GM23338 (cell line): ENCODE measurements around the gene CHRNA7. TPM values are rescaled to one million over a fixed set of nuclear protein-coding genes. Genes with fewer than 3 reads are reported as not detected.
A peak's percentile ranks its signal among the peaks of the same experiment; 100 is the strongest.

Experiments
- ATAC-seq: fragments of 200-7000 bp; cut with Tn5 transposase; 3 replicates; pipeline ENCODE4 v1.9.1; 2020
- DNase-seq: peaks from one replicate; pipeline ENCODE4 v3.0.0-alpha.2; 2015; ENCODE audit warnings: low spot score
- H2AFZ ChIP-seq: fragments of 200-600 bp; sonication (generic); 2 replicates; pipeline ENCODE4 v1.8.0; 2016; ENCODE audit warnings: antibody characterized with exemption, mild to moderate bottlenecking, moderate library complexity
- H3F3A ChIP-seq: fragments of 200-600 bp; sonication (generic); replicated peaks from 2 replicates; pipeline ENCODE4 v1.8.0; 2017; ENCODE audit warnings: antibody characterized with exemption, mixed run types, low read depth
- H3K27ac ChIP-seq: fragments of 200-600 bp; sonication (generic); 2 replicates; pipeline ENCODE4 v1.6.1; 2016; ENCODE audit warnings: low read depth
- H3K27me3 ChIP-seq: fragments of 200-600 bp; sonication (generic); 2 replicates; pipeline ENCODE4 v1.8.0; 2016; ENCODE audit warnings: mild to moderate bottlenecking, mixed run types, moderate library complexity; ENCODE audit not compliant: insufficient read depth
- H3K36me3 ChIP-seq: fragments of 200-600 bp; sonication (generic); 2 replicates; pipeline ENCODE4 v1.8.0; 2016; ENCODE audit warnings: mild to moderate bottlenecking; ENCODE audit not compliant: insufficient read depth
- H3K4me1 ChIP-seq: fragments of 200-600 bp; sonication (generic); 2 replicates; pipeline ENCODE4 v1.8.0; 2016; ENCODE audit warnings: mild to moderate bottlenecking, moderate library complexity; ENCODE audit not compliant: insufficient read depth
- H3K4me2 ChIP-seq: fragments of 200-600 bp; sonication (generic); 2 replicates; pipeline ENCODE4 v1.7.1; 2017; ENCODE audit warnings: mixed run types
- H3K4me3 ChIP-seq: fragments of 200-600 bp; sonication (generic); 2 replicates; pipeline ENCODE4 v1.6.1; 2016; ENCODE audit warnings: mixed run types
- H3K79me2 ChIP-seq: fragments of 200-600 bp; sonication (generic); replicated peaks from 2 replicates; pipeline ENCODE4 v1.8.0; 2017; ENCODE audit warnings: mild to moderate bottlenecking; ENCODE audit not compliant: insufficient read depth
- H3K9me2 ChIP-seq: fragments of 200-600 bp; sonication (generic); 2 replicates; pipeline ENCODE4 v1.8.0; 2017; ENCODE audit not compliant: insufficient read depth
- H4K20me1 ChIP-seq: fragments of 200-600 bp; sonication (generic); replicated peaks from 2 replicates; pipeline ENCODE4 v1.8.0; 2017; ENCODE audit warnings: mild to moderate bottlenecking; ENCODE audit not compliant: insufficient read depth
- H3K27ac Mint-ChIP-seq: 2 replicates; pipeline ENCODE4 v1.8.0; 2020; ENCODE audit warnings: inconsistent platforms, mild to moderate bottlenecking, moderate library complexity, mixed read lengths
- H3K27me3 Mint-ChIP-seq: 3 replicates; pipeline ENCODE4 v1.8.0; 2022; ENCODE audit warnings: low read depth, mild to moderate bottlenecking, moderate library complexity, mixed read lengths, inconsistent platforms; ENCODE audit not compliant: insufficient read depth, poor library complexity
- H3K36me3 Mint-ChIP-seq: 3 replicates; pipeline ENCODE4 v1.8.0; 2021; ENCODE audit warnings: low read depth, mild to moderate bottlenecking, inconsistent platforms, moderate library complexity, mixed read lengths
- H3K4me1 Mint-ChIP-seq: 3 replicates; pipeline ENCODE4 v1.8.0; 2020; ENCODE audit warnings: mild to moderate bottlenecking, inconsistent platforms, mixed read lengths
- H3K4me3 Mint-ChIP-seq: 3 replicates; pipeline ENCODE4 v1.8.0; 2021; ENCODE audit warnings: moderate library complexity, mild to moderate bottlenecking, inconsistent platforms, mixed read lengths
- H3K9me3 Mint-ChIP-seq: 3 replicates; pipeline ENCODE4 v1.8.0; 2020; ENCODE audit warnings: moderate library complexity, mild to moderate bottlenecking, inconsistent platforms, mixed read lengths
- CREB1 ChIP-seq: fragments of 250-450 bp; sonication (Bioruptor Pico); IDR thresholded peaks from 2 replicates; pipeline ENCODE4 v1.5.0; 2020; ENCODE audit warnings: low read depth, mild to moderate bottlenecking, moderate library complexity
- EZH2 ChIP-seq: fragments of 200-600 bp; sonication (generic); IDR thresholded peaks from one replicate; pipeline ENCODE4 v1.8.0; 2017; ENCODE audit warnings: antibody characterized with exemption, mild to moderate bottlenecking, low read depth; ENCODE audit not compliant: unreplicated experiment
- EZH2phosphoT487 ChIP-seq: fragments of 200-600 bp; sonication (generic); IDR thresholded peaks from one replicate; pipeline ENCODE4 v1.8.1; 2018; ENCODE audit warnings: antibody characterized with exemption; ENCODE audit not compliant: unreplicated experiment
- JUNB ChIP-seq: IDR thresholded peaks from one replicate; pipeline ENCODE4 v1.6.1; 2016; ENCODE audit warnings: antibody characterized with exemption; ENCODE audit not compliant: unreplicated experiment
- NANOG ChIP-seq: IDR thresholded peaks from 2 replicates; pipeline ENCODE4 v1.6.1; 2016; ENCODE audit warnings: antibody characterized with exemption, borderline replicate concordance
- POLR2AphosphoS5 ChIP-seq: IDR thresholded peaks from 2 replicates; pipeline ENCODE4 v1.6.1; 2016; ENCODE audit warnings: antibody characterized with exemption, low read depth
- STAT1 ChIP-seq: IDR thresholded peaks from one replicate; pipeline ENCODE4 v1.6.1; 2016; ENCODE audit warnings: antibody characterized with exemption; ENCODE audit not compliant: unreplicated experiment
- ZNF114 ChIP-seq: fragments of 250-450 bp; sonication (Bioruptor Pico); IDR thresholded peaks from 2 replicates; pipeline ENCODE4 v1.5.0; 2020; ENCODE audit warnings: mild to moderate bottlenecking, moderate library complexity
- ZNF331 ChIP-seq: fragments of 250-450 bp; sonication (Bioruptor Pico); IDR thresholded peaks from 2 replicates; pipeline ENCODE4 v1.5.0; 2020; ENCODE audit warnings: low read depth, mild to moderate bottlenecking, moderate library complexity
- polyA plus RNA-seq: library from polyadenylated mRNA; unstranded; fragments of >200 nt; fragmentation: Nextera tagmentation; extraction: Ambion mirVana; gene quantifications from 2 replicates; pipeline ENCODE4 v1.2.1, GENCODE V29; 2016
- total RNA-seq: library from RNA; depleted of rRNA; stranded (reverse); fragments of >200 nt; shearing (Covaris generic); gene quantifications from 2 replicates; pipeline ENCODE4 v1.2.3, GENCODE V29; 2014
- TF ChIP-seq, protein P1 (sequence below): IDR thresholded peaks from 2 replicates; pipeline ENCODE4 v1.6.1; 2016; ENCODE audit warnings: antibody characterized with exemption
- TF ChIP-seq, protein P2 (sequence below): fragments of 250-450 bp; sonication (Bioruptor Pico); IDR thresholded peaks from 2 replicates; pipeline ENCODE4 v1.5.0; 2020; ENCODE audit warnings: mild to moderate bottlenecking, moderate library complexity
- TF ChIP-seq, protein P3 (sequence below): IDR thresholded peaks from one replicate; pipeline ENCODE4 v1.6.1; 2018; ENCODE audit warnings: antibody characterized with exemption; ENCODE audit not compliant: unreplicated experiment
- TF ChIP-seq, protein P4 (sequence below), 2 experiments: fragments of 200-600 bp in 1 of 2; sonication (generic) in 1 of 2; conservative IDR thresholded peaks; 2 replicates each; pipeline versions ENCODE4 v1.5.1 to v1.6.1; 2016 to 2017; ENCODE audit warnings: antibody characterized with exemption in 2 of 2, low read depth in 2 of 2, mild to moderate bottlenecking in 2 of 2, moderate library complexity in 1 of 2

The CHRNA7 gene
- total and polyA plus RNA-seq, 2 experiments from 2014 or later = 4.6 to 8.2 TPM

DNA sequence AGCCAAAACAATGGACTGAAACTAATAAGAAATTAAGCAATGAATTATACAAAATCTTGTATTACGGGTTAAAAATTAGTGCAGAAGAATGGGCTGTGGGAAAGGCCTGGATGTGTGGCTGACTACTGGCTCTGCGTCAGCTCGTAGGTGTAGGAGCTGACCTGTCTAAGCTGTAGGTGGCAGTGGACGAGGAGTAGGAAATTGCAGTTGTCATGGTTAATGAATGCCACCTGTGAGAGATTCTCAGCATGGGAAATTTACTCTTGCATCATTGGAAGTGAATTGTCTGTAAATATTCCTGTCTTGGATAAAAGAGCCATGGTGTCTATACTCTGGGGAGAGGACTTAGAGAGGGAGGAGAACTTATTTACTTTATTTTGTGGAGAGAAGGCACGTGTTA, 23.4 kb downstream of the CHRNA7 start:
- DNase-seq = no peak
- H3K4me3 Mint-ChIP-seq = no peak overlapping the region

More for the DNA sequence above, 23.4 kb downstream of the CHRNA7 start:
- no peak overlapping the region for H3K4me2 ChIP-seq
- no peaks in the 10 kb centered on the region for H3F3A ChIP-seq
- H3K4me1 ChIP-seq = peaks cover 9% of the 10 kb centered on the region; the same call in 1 of the 2 replicates
- peaks cover 5% of the 10 kb centered on the region; the same call in 2 of the 3 replicates for H3K4me1 Mint-ChIP-seq
- 0 out of 2 replicates have a peak overlapping the region, but pooled peaks have one; percentile 12 for H3K27ac Mint-ChIP-seq
- H2AFZ ChIP-seq = no peak overlapping the region
- 0 out of 2 replicates have a peak, but pooled peaks cover 2% of the 10 kb centered on the region for H3K79me2 ChIP-seq
- no peaks in the 10 kb centered on the region for H3K27me3 Mint-ChIP-seq
- TF ChIP-seq JUNB (no peak), NANOG (no peak), CREB1 (CRISPR knock-in tag) (no peak), EZH2 (no peak), EZH2phosphoT487 (no peak), ZNF331 (CRISPR knock-in tag) (no peak), ZNF114 (CRISPR knock-in tag) (no peak), POLR2AphosphoS5 (no peak), STAT1 (no peak)
- TF ChIP-seq, protein P1, sequence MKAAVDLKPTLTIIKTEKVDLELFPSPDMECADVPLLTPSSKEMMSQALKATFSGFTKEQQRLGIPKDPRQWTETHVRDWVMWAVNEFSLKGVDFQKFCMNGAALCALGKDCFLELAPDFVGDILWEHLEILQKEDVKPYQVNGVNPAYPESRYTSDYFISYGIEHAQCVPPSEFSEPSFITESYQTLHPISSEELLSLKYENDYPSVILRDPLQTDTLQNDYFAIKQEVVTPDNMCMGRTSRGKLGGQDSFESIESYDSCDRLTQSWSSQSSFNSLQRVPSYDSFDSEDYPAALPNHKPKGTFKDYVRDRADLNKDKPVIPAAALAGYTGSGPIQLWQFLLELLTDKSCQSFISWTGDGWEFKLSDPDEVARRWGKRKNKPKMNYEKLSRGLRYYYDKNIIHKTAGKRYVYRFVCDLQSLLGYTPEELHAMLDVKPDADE = no peak
- TF ChIP-seq, protein P2, sequence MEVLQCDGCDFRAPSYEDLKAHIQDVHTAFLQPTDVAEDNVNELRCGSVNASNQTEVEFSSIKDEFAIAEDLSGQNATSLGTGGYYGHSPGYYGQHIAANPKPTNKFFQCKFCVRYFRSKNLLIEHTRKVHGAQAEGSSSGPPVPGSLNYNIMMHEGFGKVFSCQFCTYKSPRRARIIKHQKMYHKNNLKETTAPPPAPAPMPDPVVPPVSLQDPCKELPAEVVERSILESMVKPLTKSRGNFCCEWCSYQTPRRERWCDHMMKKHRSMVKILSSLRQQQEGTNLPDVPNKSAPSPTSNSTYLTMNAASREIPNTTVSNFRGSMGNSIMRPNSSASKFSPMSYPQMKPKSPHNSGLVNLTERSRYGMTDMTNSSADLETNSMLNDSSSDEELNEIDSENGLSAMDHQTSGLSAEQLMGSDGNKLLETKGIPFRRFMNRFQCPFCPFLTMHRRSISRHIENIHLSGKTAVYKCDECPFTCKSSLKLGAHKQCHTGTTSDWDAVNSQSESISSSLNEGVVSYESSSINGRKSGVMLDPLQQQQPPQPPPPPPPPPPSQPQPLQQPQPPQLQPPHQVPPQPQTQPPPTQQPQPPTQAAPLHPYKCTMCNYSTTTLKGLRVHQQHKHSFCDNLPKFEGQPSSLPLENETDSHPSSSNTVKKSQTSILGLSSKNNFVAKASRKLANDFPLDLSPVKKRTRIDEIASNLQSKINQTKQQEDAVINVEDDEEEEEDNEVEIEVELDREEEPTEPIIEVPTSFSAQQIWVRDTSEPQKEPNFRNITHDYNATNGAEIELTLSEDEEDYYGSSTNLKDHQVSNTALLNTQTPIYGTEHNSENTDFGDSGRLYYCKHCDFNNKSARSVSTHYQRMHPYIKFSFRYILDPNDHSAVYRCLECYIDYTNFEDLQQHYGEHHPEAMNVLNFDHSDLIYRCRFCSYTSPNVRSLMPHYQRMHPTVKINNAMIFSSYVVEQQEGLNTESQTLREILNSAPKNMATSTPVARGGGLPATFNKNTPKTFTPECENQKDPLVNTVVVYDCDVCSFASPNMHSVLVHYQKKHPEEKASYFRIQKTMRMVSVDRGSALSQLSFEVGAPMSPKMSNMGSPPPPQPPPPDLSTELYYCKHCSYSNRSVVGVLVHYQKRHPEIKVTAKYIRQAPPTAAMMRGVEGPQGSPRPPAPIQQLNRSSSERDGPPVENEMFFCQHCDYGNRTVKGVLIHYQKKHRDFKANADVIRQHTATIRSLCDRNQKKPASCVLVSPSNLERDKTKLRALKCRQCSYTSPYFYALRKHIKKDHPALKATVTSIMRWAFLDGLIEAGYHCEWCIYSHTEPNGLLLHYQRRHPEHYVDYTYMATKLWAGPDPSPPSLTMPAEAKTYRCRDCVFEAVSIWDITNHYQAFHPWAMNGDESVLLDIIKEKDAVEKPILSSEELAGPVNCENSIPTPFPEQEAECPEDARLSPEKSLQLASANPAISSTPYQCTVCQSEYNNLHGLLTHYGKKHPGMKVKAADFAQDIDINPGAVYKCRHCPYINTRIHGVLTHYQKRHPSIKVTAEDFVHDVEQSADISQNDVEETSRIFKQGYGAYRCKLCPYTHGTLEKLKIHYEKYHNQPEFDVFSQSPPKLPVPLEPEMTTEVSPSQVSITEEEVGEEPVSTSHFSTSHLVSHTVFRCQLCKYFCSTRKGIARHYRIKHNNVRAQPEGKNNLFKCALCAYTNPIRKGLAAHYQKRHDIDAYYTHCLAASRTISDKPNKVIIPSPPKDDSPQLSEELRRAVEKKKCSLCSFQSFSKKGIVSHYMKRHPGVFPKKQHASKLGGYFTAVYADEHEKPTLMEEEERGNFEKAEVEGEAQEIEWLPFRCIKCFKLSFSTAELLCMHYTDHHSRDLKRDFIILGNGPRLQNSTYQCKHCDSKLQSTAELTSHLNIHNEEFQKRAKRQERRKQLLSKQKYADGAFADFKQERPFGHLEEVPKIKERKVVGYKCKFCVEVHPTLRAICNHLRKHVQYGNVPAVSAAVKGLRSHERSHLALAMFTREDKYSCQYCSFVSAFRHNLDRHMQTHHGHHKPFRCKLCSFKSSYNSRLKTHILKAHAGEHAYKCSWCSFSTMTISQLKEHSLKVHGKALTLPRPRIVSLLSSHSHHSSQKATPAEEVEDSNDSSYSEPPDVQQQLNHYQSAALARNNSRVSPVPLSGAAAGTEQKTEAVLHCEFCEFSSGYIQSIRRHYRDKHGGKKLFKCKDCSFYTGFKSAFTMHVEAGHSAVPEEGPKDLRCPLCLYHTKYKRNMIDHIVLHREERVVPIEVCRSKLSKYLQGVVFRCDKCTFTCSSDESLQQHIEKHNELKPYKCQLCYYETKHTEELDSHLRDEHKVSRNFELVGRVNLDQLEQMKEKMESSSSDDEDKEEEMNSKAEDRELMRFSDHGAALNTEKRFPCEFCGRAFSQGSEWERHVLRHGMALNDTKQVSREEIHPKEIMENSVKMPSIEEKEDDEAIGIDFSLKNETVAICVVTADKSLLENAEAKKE (CRISPR knock-in tag) = no peak
- TF ChIP-seq, protein P3, sequence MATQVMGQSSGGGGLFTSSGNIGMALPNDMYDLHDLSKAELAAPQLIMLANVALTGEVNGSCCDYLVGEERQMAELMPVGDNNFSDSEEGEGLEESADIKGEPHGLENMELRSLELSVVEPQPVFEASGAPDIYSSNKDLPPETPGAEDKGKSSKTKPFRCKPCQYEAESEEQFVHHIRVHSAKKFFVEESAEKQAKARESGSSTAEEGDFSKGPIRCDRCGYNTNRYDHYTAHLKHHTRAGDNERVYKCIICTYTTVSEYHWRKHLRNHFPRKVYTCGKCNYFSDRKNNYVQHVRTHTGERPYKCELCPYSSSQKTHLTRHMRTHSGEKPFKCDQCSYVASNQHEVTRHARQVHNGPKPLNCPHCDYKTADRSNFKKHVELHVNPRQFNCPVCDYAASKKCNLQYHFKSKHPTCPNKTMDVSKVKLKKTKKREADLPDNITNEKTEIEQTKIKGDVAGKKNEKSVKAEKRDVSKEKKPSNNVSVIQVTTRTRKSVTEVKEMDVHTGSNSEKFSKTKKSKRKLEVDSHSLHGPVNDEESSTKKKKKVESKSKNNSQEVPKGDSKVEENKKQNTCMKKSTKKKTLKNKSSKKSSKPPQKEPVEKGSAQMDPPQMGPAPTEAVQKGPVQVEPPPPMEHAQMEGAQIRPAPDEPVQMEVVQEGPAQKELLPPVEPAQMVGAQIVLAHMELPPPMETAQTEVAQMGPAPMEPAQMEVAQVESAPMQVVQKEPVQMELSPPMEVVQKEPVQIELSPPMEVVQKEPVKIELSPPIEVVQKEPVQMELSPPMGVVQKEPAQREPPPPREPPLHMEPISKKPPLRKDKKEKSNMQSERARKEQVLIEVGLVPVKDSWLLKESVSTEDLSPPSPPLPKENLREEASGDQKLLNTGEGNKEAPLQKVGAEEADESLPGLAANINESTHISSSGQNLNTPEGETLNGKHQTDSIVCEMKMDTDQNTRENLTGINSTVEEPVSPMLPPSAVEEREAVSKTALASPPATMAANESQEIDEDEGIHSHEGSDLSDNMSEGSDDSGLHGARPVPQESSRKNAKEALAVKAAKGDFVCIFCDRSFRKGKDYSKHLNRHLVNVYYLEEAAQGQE = no peak
- TF ChIP-seq, protein P4, sequence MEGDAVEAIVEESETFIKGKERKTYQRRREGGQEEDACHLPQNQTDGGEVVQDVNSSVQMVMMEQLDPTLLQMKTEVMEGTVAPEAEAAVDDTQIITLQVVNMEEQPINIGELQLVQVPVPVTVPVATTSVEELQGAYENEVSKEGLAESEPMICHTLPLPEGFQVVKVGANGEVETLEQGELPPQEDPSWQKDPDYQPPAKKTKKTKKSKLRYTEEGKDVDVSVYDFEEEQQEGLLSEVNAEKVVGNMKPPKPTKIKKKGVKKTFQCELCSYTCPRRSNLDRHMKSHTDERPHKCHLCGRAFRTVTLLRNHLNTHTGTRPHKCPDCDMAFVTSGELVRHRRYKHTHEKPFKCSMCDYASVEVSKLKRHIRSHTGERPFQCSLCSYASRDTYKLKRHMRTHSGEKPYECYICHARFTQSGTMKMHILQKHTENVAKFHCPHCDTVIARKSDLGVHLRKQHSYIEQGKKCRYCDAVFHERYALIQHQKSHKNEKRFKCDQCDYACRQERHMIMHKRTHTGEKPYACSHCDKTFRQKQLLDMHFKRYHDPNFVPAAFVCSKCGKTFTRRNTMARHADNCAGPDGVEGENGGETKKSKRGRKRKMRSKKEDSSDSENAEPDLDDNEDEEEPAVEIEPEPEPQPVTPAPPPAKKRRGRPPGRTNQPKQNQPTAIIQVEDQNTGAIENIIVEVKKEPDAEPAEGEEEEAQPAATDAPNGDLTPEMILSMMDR (conservative IDR thresholded peaks at IDR 0.05; ENCODE audit: low read depth in 2 of 2) = no peak
- no peak overlapping the region for H3K4me3 ChIP-seq
- no peak overlapping the region for H3K27ac ChIP-seq
- peaks cover 21% of the 10 kb centered on the region for H3K36me3 Mint-ChIP-seq
- no peaks in the 10 kb centered on the region for H3K27me3 ChIP-seq
- H4K20me1 ChIP-seq = no peaks in the 10 kb centered on the region
- H3K9me2 ChIP-seq = no peaks in the 10 kb centered on the region
- peaks cover 30% of the 10 kb centered on the region for H3K9me3 Mint-ChIP-seq
- no peaks in the 10 kb centered on the region; the same call in 1 of the 2 replicates for H3K36me3 ChIP-seq
- no peak for ATAC-seq
